Retinal pigment epithelial cell (primary cell): ENCODE data around the gene MAPKAP1.
A peak's percentile ranks its signal among the peaks of the same experiment; 100 is the strongest.
"Not testable (repeated sequence)": the region's sequence is repeated elsewhere in the genome, so short reads cannot be mapped to it uniquely, and the experiment has no call there.

Experiments
- DNase-seq: peaks from one replicate; pipeline ENCODE4 v3.0.0-alpha.2; 2010; ENCODE audit warnings: low read depth
- H3K4me3 ChIP-seq: 2 replicates; pipeline ENCODE4 v1.5.1; 2011; ENCODE audit warnings: mild to moderate bottlenecking, low read length, control low read depth, moderate library complexity
- CTCF ChIP-seq: conservative IDR thresholded peaks from 2 replicates; pipeline ENCODE4 v1.5.1; 2011; ENCODE audit warnings: low read depth, low read length, control low read depth, inconsistent platforms

MAPKAP1 gene

GRCh38 chr9:125700791-125701190 is 6.2 kb downstream of the MAPKAP1 start:
- H3K4me3 ChIP-seq = no peak overlapping the region
- no peak for TF ChIP-seq CTCF
- no peak for DNase-seq

- TF ChIP-seq CTCF = no peak
- no peak for DNase-seq
- no peak overlapping the region for H3K4me3 ChIP-seq
These were observed 7.1 kb downstream of the MAPKAP1 start for GRCh38 chr9:125699870-125700269.

- TF ChIP-seq CTCF = no peak
- no peak for DNase-seq
- no peak overlapping the region for H3K4me3 ChIP-seq
These were observed 10.8 kb downstream of the MAPKAP1 start for GRCh38 chr9:125696106-125696647.

- not testable (repeated sequence) for DNase-seq, H3K4me3 ChIP-seq
These were observed 11.5 kb downstream of the MAPKAP1 start for GRCh38 chr9:125695548-125695947.

- peak; percentile 86 for DNase-seq
- H3K4me3 ChIP-seq = no peak overlapping the region
- TF ChIP-seq CTCF = no peak
These were observed 12.5 kb downstream of the MAPKAP1 start for GRCh38 chr9:125694478-125694877.

GRCh38 chr9:125693492-125693891 is 13.5 kb downstream of the MAPKAP1 start:
- not testable (repeated sequence) for DNase-seq, H3K4me3 ChIP-seq

- TF ChIP-seq CTCF = no peak
- DNase-seq = no peak
- no peak overlapping the region for H3K4me3 ChIP-seq
These were observed 15.1 kb downstream of the MAPKAP1 start for GRCh38 chr9:125691869-125692268.

GRCh38 chr9:125690679-125691078 is 16.3 kb downstream of the MAPKAP1 start:
- no peak for DNase-seq
- no peak overlapping the region for H3K4me3 ChIP-seq
- no peak for TF ChIP-seq CTCF
